HG02588 (cell line): ENCODE data around the gene RPS26.
"Not testable (repeated sequence)": the region's sequence is repeated elsewhere in the genome, so short reads cannot be mapped to it uniquely, and the experiment has no call there.

Experiments used
- ATAC-seq: cut with Tn5 transposase; IDR thresholded peaks from one replicate; pipeline ENCODE4 v1.9.1; 2021; ENCODE audit warnings: mild to moderate bottlenecking, moderate library complexity; ENCODE audit not compliant: unreplicated experiment

Gene RPS26

DNA sequence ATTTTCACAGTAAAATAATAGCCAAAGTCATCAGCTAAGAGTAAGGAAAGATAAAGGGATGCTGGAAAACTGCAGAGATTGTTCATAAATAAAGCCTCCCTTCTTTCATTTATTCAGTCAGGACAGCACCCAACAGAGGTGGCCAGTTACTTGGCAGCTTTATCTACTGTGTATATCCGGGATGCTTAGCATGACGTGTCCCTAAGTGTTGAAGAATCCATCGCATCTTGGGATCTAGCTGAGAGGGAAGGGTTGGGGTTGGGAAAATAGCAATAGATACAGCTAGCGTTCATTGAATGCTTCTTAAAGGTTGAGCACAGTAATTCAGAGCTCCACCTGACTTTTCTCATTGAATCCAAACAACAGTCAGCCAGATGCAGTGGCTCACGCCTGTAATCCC is 32.7 kb downstream of the RPS26 start:
- no peak for ATAC-seq

- ATAC-seq: not testable (repeated sequence)
These were observed 36.2 kb downstream of the RPS26 start for GRCh38 chr12:56077966-56078365.

GRCh38 chr12:56078427-56078826 is 36.7 kb downstream of the RPS26 start:
- ATAC-seq: no peak

DNA sequence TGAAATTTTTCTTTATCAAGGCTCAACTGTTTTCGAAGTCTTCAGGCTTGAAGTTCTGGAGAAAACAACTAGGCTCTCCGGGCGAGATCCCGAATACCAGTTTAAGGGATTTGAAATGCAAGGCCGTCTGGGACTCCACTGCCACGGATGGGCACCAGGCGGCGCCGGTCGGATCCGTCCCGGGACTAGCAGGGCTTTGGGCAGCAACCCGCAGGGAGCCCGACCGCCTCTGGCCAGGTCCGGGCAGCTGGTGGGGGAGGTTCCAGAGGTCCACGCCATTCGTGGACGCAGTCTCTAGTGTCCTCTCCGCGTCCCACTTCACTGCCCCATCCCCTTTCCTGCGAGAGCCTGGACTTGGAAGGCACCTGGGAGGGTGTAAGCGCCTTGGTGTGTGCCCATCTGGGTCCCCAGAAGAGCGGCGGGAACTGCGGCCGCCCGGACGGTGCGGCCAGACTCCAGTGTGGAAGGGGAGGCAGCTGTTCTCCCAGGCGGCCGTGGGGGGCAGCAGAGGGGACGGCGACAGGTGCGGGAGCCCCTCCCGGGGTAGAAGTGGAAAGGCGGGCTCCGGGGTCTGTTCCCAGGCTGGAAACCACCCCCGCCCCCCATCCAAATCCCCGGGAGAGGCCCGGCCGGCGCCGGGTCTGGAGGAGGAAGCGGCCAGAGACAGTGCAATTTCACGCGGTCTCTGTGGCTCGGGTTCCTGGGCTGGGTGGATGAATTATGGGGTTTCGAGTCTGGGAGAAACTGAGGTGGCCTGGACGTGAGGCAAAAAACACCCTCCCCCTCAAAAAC is 37.4 kb downstream of the RPS26 start:
- ATAC-seq: no peak

DNA sequence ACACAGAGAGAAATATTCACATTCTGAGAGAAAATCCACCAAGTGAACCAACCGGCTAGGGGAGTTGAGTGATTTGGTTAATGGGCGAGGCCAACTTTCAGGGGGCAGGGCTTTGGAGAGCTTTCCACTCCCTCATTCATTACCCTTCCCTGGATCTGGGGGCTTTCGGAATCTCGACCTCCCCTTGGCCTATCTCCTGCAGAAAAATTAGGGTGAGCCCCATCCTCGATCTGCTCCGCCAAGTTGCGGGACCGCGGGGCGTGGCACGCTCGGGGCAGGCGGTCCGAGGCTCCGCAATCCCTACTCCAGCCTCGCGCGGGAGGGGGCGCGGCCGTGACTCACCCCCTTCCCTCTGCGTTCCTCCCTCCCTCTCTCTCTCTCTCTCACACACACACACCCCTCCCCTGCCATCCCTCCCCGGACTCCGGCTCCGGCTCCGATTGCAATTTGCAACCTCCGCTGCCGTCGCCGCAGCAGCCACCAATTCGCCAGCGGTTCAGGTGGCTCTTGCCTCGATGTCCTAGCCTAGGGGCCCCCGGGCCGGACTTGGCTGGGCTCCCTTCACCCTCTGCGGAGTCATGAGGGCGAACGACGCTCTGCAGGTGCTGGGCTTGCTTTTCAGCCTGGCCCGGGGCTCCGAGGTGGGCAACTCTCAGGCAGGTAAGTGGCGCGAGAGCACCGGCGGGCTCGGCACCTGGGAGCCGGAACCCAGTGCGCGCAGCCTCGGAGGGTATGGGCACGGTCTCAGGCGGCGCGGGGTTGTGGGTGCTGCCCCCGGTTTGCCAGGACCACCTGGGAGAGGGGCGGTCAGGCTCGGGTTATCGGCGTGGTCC is 38.2 kb downstream of the RPS26 start, which contains the start of gene ERBB3:
Gene ERBB3 (plus strand): TSS at position 443 of the 833 bp plus-strand sequence. CDS start 136 bp downstream, at position 579.
- no peak for ATAC-seq

- ATAC-seq: no peak
These were observed 38.9 kb downstream of the RPS26 start for GRCh38 chr12:56080556-56081138.

- no peak for ATAC-seq
These were observed 40.0 kb downstream of the RPS26 start for GRCh38 chr12:56081393-56082347.

- ATAC-seq: no peak
These were observed 40.7 kb downstream of the RPS26 start for GRCh38 chr12:56082382-56082781.

GRCh38 chr12:56082967-56083366 is 41.2 kb downstream of the RPS26 start:
- ATAC-seq: no peak

DNA sequence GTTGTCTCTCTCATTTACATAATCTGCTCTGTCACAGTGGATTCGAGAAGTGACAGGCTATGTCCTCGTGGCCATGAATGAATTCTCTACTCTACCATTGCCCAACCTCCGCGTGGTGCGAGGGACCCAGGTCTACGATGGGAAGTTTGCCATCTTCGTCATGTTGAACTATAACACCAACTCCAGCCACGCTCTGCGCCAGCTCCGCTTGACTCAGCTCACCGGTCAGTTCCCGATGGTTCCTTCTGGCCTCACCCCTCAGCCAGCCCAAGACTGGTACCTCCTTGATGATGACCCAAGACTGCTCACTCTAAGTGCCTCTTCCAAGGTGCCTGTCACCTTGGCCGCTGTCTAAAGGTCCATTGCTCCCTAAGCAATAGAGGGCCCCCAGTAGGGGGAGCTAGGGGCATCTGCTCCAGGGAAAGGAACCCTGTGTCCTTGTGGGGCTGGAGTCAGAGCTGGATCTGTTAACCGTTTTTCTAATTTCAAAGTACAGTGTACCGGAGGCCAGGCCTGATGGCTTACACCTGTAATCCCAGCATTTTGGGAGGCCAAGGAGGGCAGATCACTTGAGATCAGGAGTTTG is 43.3 kb downstream of the RPS26 start:
- no peak for ATAC-seq

DNA sequence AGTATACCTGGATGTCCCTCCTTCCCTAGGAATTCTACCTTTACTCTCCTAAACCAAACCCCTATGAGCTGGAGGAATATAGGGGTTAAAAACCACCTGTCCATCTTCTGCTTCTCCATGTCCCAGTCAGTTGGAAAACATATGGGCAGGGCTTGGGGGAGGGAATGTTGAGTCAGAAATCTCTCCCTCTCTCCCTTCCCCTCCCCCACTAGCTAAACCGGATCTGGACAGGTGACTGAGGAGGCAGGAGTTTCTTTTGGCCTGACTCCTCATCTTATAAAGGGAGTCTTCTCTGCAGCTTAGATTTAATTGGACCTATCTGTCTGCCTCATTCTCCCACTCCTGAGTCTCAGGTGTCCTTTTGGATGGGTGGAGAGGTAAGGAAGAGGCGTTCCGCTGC is 44.4 kb downstream of the RPS26 start:
- ATAC-seq: no peak

DNA sequence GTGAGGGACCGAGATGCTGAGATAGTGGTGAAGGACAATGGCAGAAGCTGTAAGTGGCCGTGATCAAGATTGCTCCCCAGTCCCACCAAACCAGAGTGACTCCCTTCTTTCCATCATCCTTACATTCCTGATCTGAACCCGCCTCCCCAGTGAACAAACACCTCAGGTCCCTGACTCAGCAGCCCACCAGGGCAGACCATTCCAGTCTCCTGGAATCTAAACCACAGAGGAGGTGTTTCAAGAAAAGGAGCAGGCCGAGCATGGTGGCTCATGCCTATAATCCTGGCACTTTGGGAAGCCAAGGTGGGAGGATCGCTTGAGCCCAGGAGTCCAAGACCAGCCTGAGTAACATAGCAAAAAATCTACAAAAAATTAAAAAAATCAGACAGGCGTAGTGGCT is 44.9 kb downstream of the RPS26 start:
- ATAC-seq: no peak

GRCh38 chr12:56087220-56087619 is 45.5 kb downstream of the RPS26 start:
- ATAC-seq: no peak
